ENCODE data around the gene APOH.

Gene APOH

DNA sequence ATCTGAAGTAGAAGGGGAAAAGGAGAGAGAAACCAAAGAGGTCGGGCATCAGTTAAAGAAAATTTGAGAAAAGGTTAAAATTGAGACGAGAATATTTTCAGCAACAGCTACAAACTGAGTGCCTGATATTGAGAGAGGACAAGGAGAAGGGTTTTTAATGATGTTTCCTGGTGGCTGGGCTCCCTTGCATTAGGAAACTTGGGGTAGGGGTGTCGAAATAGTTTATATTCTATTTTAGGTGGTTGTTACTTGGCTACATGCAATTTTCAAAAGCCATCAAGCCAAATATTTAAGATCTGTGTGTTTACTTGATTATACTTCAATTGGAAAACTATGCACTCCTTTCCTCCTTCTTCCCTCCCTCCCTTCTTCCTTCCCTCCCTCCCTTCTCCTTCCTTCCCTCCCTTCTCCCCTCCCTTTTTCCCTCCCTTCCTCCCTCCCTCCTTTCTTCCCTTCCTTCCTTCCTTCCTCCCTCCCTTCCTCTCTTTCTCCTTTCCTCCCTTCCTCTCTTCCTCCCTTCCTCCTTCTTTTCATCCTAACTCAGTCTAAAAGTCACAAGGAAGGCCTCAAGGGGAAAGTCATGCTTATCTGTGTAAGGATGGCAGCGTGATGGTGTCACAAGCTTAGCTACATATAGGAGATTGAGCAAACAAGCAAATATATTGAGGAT, 1.8 kb upstream of the APOH start:
- no peaks in the 10 kb centered on the region for H3K4me1 ChIP-seq (ENCODE audit: low read length)
- H3K36me3 ChIP-seq (replicated peaks; ENCODE audit: low read depth, low read length), result no peaks in the 10 kb centered on the region
- H3K27me3 ChIP-seq (ENCODE audit: low read depth, low read length), result peaks cover 17% of the 10 kb centered on the region
- H3K27ac ChIP-seq (ENCODE audit: low read length), result no peak overlapping the region
- no peaks in the 10 kb centered on the region for H4K20me1 ChIP-seq (ENCODE audit: insufficient read depth, low read length)
- H2AFZ ChIP-seq (ENCODE audit: low read depth, low read length), result no peak overlapping the region
- no peak overlapping the region for H3K9ac ChIP-seq (ENCODE audit: low read length)
- no peak for TF ChIP-seq CTCF (IDR thresholded peaks at IDR 0.05; ENCODE audit: low read depth, low read length)
- TF ChIP-seq EZH2phosphoT487 (IDR thresholded peaks at IDR 0.05; ENCODE audit: low read depth), result no peak
- H3K9me3 ChIP-seq (ENCODE audit: insufficient read depth, low read length), result no peaks in the 10 kb centered on the region
- no peaks in the 10 kb centered on the region for H3K79me2 ChIP-seq (ENCODE audit: low read length)
- no peak overlapping the region for H3K4me2 ChIP-seq (ENCODE audit: low read length)
- H3K4me3 ChIP-seq (ENCODE audit: low read length), result no peak overlapping the region

- no peak for TF ChIP-seq EZH2phosphoT487 (IDR thresholded peaks at IDR 0.05; ENCODE audit: low read depth)
- no peak for TF ChIP-seq CTCF (IDR thresholded peaks at IDR 0.05; ENCODE audit: low read depth, low read length)
- H3K4me1 ChIP-seq (ENCODE audit: low read length), result no peaks in the 10 kb centered on the region
- no peaks in the 10 kb centered on the region for H3K36me3 ChIP-seq (replicated peaks; ENCODE audit: low read depth, low read length)
- H4K20me1 ChIP-seq (ENCODE audit: insufficient read depth, low read length), result no peaks in the 10 kb centered on the region
- peaks cover 17% of the 10 kb centered on the region for H3K27me3 ChIP-seq (ENCODE audit: low read depth, low read length)
- H3K4me2 ChIP-seq (ENCODE audit: low read length), result no peak overlapping the region
- no peak overlapping the region for H3K9ac ChIP-seq (ENCODE audit: low read length)
- no peak overlapping the region for H2AFZ ChIP-seq (ENCODE audit: low read depth, low read length)
- no peak overlapping the region for H3K4me3 ChIP-seq (ENCODE audit: low read length)
- H3K9me3 ChIP-seq (ENCODE audit: insufficient read depth, low read length), result no peaks in the 10 kb centered on the region
- no peak overlapping the region for H3K27ac ChIP-seq (ENCODE audit: low read length)
- H3K79me2 ChIP-seq (ENCODE audit: low read length), result no peaks in the 10 kb centered on the region
These were observed 746 bp upstream of the APOH start for GRCh38 chr17:66229783-66230538.

DNA sequence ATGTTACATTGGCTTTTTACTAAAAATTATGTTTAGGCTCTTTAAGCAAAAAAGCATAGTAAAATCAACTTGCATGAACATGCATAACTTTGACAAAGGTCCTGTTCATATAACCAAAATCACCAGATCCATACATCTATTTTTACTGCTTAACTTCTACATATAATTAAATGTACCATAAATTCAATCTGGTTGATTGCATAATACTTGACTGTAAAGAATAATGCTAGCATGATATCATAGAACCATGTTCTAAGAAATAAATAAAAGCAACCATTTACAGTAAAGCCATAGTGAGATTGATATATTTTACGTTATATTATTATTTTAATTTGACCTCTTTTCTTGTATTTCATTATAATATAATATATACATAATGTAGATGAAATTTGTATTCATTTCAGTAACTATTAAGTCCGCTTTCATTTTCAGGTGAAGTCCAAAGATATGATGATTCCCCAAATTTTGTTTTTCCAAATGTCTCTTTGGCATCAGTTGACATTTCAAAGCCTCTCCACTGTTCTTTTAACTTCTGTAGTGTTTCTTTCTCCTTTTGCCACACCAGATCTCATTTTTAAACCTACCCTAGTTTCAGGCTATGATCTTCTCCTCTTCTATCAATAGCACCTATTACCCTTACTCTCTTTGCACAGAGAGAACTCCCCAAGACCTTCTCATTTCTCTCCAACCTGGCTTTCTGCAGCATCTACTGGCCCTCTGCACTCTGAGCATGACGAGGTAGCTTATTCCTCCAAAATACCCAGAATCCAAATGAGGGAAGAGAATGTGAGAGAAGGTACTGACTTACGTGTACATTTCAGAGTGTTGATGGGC, 1.8 kb downstream of the APOH start:
- Histone ChIP-seq H3K4me2 (ENCODE audit: low read length) (no peak overlapping the region), H3K4me3 (ENCODE audit: low read length) (no peak overlapping the region), H3K36me3 (replicated peaks; ENCODE audit: low read depth, low read length) (no peaks in the 10 kb centered on the region), H3K4me1 (ENCODE audit: low read length) (no peaks in the 10 kb centered on the region), H3K27ac (ENCODE audit: low read length) (no peak overlapping the region), H3K79me2 (ENCODE audit: low read length) (no peaks in the 10 kb centered on the region), H3K9ac (ENCODE audit: low read length) (no peak overlapping the region), H3K9me3 (ENCODE audit: insufficient read depth, low read length) (no peaks in the 10 kb centered on the region), H3K27me3 (ENCODE audit: low read depth, low read length) (peaks cover 28% of the 10 kb centered on the region), H2AFZ (ENCODE audit: low read depth, low read length) (no peak overlapping the region), H4K20me1 (ENCODE audit: insufficient read depth, low read length) (no peaks in the 10 kb centered on the region)
- TF ChIP-seq CTCF (IDR thresholded peaks at IDR 0.05; ENCODE audit: low read depth, low read length) (no peak), EZH2phosphoT487 (IDR thresholded peaks at IDR 0.05; ENCODE audit: low read depth) (no peak)
